BJ (cell line): ENCODE data around the gene KLHL11. TPM values are rescaled to one million over a fixed set of nuclear protein-coding genes. Genes with fewer than 3 reads are reported as not detected.
A peak's percentile ranks its signal among the peaks of the same experiment; 100 is the strongest.

Experiments used
- CTCF ChIA-PET: fragments of 350-600 bp; formaldehyde crosslinking; extraction: SDS; loops from one replicate; lab custom pipeline; 2021; ENCODE audit warnings: antibody characterized with exemption, inconsistent platforms; lab: Yijun Ruan, JAX
- POLR2A ChIA-PET: fragments of 300-600 bp; sonication (Branson Sonifier 250); formaldehyde crosslinking; extraction: SDS; loops from one replicate; lab custom pipeline; 2021; ENCODE audit warnings: antibody characterized with exemption; lab: Charles Lee
- DNase-seq: peaks from one replicate; pipeline ENCODE4 v3.0.0-alpha.2; 2011; ENCODE audit warnings: low read depth
- H3K27me3 ChIP-seq: 2 replicates; pipeline ENCODE4 v1.6.0; 2011; ENCODE audit warnings: low read length; ENCODE audit not compliant: control insufficient read depth, insufficient read depth
- H3K36me3 ChIP-seq: 2 replicates; pipeline ENCODE4 v1.5.1; 2011; ENCODE audit warnings: low read length; ENCODE audit not compliant: control insufficient read depth, insufficient read depth
- H3K4me3 ChIP-seq: 2 replicates; pipeline ENCODE4 v1.5.1; 2011; ENCODE audit warnings: low read depth, mild to moderate bottlenecking, control low read depth, low read length
- CTCF ChIP-seq: IDR thresholded peaks from 2 replicates; pipeline ENCODE4 v1.5.1; 2011; ENCODE audit warnings: low read depth, mild to moderate bottlenecking, control low read depth, inconsistent platforms, low read length, moderate library complexity; ENCODE audit not compliant: insufficient read depth
- polyA plus RNA-seq: library from polyadenylated mRNA; depleted of rRNA; stranded (reverse); fragments of >200 nt; gene quantifications from 2 replicates; pipeline ENCODE4 v1.2.3, GENCODE V29; 2011

The KLHL11 gene
- polyA plus RNA-seq, 1 experiment = 5.5 TPM

DNA sequence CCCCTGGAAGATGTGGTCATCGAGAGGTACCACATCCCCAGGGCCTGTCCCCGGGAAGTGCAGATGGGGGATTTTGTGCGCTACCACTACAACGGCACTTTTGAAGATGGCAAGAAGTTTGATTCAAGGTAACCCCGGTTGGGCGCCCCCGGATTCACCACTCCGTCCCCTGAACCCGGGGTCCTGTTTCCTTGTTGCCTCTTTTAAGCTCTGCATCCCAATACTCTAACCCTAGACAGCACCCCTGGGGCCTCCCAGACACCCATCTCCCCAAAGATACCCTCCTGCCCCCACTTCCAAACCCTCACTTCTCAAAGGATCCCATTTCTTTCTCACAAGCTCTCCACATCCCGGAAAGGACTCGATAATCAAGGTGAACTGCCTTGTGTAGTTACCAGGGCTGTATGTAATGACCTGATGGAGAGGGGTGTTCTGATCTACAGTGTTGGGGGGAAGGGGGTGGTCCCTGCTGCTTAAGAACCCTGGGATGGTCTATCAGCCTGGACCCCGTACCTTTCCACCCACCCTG lies 52.0 kb downstream of the KLHL11 start:
- ChIA-PET POLR2A (no interaction called here), CTCF (interaction anchor here (1.2 to 4.4 kb wide), 2 partner anchors 12 to 76 kb away, joined by 5 to 36 read pairs; no protein-coding TSS in a partner anchor)
- Histone ChIP-seq H3K36me3 (peaks cover 10% of the 10 kb centered on the region), H3K4me3 (peak overlapping the region; percentile 88), H3K27me3 (no peaks in the 10 kb centered on the region)
- TF ChIP-seq CTCF = no peak
- no peak for DNase-seq

- Histone ChIP-seq H3K27me3 (no peaks in the 10 kb centered on the region), H3K4me3 (peak within 1 kb of the TSS; percentile 88), H3K36me3 (peaks cover 10% of the 10 kb centered on the region)
- no peak for DNase-seq
- no peak for TF ChIP-seq CTCF
- POLR2A ChIA-PET = interaction anchor here (0.7 kb wide), 2 partner anchors 23 to 73 kb away, joined by 3 read pairs; no protein-coding TSS in a partner anchor
- CTCF ChIA-PET = interaction anchor here (0.7 to 4.4 kb wide), 6 partner anchors 11 to 1152 kb away, joined by 3 to 36 read pairs (median 4); partner anchors contain the start of gene KLHL11
Measured at GRCh38 chr17:41812381-41813151, 52.7 kb downstream of the KLHL11 start, which contains the start of gene FKBP10. FKBP10 (plus strand) TSS chr17:41813004; CDS start chr17:41813035, 31 bp downstream.

GRCh38 chr17:41811549-41812380 lies 53.5 kb downstream of the KLHL11 start, which contains the start of gene P3H4:
P3H4 (minus strand) TSS chr17:41811949; CDS start chr17:41811915, 34 bp downstream.
- H3K4me3 ChIP-seq = peak within 1 kb of the TSS; percentile 88
- H3K36me3 ChIP-seq = peaks cover 7% of the 10 kb centered on the region
- CTCF ChIA-PET = interaction anchor here (0.6 to 4.4 kb wide), 13 partner anchors 10 to 152 kb away, joined by 3 to 36 read pairs (median 4); partner anchors contain the start of genes JUP and KLHL11
- peak; percentile 69 for TF ChIP-seq CTCF
- DNase-seq = no peak
- POLR2A ChIA-PET = no interaction called here
- H3K27me3 ChIP-seq = no peaks in the 10 kb centered on the region

DNA sequence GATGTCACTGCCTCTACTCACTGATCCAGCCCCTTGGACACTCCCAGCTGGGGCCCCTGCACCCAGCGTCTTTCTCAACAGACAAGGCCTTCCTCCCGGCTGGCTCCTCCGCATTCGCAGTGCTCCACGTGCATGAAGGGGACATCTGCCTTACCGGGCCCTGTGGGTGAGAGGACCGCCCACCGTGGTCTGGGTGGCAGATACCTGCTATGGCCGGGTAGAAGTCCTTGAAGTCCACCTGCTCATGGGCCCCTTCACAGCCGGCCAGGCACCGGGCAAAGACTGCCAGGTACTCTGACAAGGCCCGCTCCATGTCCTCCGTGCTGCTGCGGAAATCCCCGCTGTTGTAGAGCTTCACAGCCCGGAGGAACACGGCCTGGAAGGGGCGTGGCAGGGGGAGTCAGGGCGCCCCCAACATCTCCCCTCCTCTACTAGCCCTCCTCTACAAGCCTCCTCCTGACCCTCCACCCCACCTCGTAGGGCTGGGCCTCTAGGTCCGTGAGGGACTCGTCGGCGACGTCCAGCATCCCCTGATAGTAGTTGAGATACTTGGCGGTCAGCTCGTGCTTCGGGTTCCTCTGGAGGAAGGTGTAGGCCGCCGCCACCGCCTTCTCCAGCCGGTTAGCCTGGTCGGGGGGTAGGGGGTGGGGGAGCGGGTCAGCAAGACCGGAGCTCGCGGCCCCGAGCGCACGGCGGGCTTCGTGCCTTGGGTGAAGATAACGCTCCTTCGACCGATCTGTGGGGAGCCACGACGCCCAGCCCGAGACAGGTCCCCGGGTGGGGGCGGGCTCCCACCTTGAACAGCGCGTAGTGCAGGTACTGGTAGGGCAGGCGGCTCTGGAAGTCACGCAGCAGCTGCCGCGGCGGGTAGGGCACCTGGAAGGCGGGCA lies 54.3 kb downstream of the KLHL11 start:
- no peaks in the 10 kb centered on the region for H3K27me3 ChIP-seq
- TF ChIP-seq CTCF = no peak
- H3K36me3 ChIP-seq = peaks cover 10% of the 10 kb centered on the region
- ChIA-PET POLR2A (interaction anchor here (0.6 kb wide), 1 partner anchor 213 kb away, joined by 5 read pairs; no protein-coding TSS in a partner anchor), CTCF (interaction anchor here (0.6 to 4.4 kb wide), 15 partner anchors 9 to 152 kb away, joined by 3 to 36 read pairs (median 4); partner anchors contain the start of genes JUP and KLHL10)
- DNase-seq = no peak
- H3K4me3 ChIP-seq = peak overlapping the region; percentile 88
